ENCODE results near the gene KLC4.

Gene KLC4

DNA sequence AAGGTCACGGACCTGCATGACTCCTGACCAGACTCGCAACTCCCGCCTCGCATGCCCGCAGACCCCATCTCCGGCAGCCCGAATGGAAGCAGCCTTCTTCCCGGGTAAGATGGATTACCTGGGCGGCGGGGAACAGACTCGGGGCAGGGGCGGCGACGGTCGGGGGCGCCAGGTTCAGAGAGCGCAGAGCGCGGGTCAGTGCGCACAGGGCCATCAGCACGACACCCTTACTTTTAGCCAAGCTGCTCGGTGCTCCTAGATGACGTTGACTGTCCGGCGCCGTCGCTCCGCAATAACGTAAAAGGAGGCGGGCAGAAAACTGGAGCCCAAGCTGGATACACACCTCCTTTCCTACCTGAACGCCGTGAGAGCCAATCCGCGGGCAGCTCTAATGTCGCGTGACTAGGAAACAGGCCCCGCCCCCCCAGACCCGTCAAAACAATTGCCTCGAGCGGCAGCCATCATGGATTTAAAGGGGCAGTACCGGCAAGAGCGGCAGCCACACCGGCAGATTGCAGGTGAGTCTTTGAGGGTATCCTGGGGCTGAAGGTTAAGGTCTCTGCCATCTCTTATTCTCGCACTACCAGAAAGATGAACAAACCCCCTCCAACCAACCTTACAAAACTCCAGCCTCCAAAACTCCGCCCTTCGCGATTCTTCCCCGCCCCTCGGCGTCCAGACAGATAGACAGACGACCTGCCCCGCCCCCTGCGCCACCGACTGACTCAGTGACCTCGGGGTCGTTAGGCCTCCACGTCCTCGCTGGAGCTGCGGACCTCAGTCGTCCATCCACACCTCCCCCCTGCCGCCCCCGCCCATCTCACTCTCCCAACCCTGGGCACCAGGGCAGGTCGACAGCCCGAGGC, at the start of gene KLC4, which contains the start of gene MRPL2:
Gene KLC4 (plus strand): TSS at position 464 of the 866 bp plus-strand sequence. CDS start 1,705 bp downstream, outside the sequence.
Gene MRPL2 (minus strand): TSS at position 267 of the 866 bp plus-strand sequence. CDS start 53 bp downstream, at position 214.
- DNase-seq (ENCODE audit: low read depth in 3 of 3, low spot score in 1 of 3), result peak; percentile 88 to 93 (median 90)

DNA sequence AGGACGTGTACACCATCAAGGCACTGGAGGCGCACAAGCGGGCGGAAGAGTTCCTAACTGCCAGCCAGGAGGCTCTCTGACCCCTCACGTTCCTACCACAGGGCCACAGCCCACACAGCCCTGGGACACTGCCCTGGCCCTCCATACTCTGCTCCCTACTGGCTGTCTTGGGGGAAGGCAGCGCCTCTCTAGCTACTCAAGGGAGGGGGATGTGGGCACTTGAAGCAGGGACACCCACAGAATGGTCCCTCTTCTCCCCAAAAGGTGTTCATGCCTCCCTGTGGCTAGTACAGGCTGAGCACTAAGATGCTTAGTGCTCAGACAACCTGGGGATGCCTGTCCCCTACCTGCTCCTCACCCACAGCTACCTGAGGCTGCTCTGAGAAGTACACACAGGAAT, 48.2 kb upstream of the KLC4 start:
- DNase-seq (ENCODE audit: low read depth in 3 of 3, low spot score in 1 of 3), result no peak

DNA sequence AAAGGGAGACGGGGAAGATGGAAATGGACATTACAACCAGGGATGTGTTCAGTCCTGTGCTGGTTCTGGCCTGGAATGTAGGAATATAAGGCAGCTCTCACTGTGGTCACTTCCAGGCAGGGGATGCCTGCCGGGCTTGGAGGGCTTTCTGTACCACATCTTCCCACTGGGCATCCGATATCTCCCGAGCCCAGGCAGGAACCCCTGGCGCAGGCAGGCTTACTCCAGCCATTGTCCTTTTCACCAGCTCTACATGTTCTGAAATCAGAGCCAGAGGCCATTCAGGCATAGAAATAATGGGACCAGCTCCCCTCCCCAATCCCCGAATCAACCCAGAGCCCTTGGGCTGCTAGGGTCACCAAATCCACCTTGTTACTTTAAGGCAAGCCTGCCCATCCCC, 47.1 kb upstream of the KLC4 start:
- no peak for DNase-seq (ENCODE audit: low read depth in 3 of 3, low spot score in 1 of 3)

DNA sequence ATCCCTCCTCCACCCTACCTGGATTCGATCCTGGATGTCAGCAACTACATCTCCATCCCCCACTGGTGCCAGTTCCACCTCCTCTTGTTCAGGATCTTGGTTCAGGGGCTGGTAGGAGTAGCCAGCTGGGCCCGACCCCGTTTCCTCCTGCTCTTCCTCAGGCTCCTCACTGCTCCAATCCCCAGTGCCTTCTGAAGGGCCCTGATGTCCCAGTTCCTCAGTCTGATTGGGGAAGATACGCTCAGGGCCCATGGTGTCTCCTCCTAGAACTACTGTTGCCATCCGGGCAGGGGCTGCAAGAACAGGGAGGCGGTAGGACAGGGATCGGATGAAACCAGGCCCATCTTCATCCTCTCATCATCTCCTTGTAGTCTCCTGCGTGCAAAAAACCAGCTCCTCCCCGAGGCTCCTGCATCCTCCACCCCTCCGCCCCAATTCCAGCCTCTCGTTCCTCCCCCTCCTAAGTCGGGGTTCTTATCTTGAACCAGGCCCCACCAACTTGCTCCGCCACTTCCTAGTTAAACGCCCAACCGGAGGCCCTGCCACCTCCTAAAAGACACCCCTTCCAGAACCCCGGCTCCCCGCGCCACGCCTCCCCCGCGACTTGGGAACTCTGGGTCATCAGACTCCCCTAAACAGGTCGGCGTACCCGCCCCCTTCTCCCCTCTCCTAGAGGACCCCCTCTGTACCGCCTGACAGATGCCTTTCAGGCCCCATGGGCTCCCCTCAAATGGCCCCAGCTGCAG, 46.2 kb upstream of the KLC4 start:
- no peak for DNase-seq (ENCODE audit: low read depth in 3 of 3, low spot score in 1 of 3)

DNA sequence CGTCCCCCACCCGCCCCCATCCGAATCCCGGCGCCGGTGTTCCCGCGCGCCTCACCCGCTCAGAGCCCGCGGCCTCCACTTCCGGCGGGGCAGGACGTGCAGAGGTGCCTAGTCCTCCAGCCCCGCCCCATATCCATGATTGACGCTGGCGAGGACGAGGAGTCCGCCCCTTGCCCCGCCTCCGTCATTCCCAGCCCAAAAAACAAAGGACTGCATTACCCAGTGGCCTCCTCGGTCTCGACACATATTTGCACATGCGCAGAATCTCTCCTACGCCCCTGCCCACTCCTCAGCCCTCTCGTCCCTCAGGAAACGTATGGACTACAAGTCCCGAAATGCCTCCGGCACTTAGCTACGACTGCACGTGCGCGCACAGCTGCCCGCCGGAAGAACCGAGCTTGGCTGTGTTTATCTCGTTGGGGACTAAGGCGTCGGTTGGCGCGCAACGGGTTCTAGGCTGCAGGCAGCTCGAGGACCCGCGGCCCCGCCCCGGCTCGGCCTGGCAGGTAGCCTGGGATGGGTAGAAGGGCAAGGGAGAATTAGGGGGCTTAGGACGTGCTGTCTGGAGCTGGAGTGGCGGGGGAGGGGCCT, 45.5 kb upstream of the KLC4 start, which contains the start of the genes KLHDC3 and MEA1:
Gene KLHDC3 (plus strand): TSS at position 407 of the 591 bp plus-strand sequence. CDS start 2,944 bp downstream, outside the sequence.
Gene MEA1 (minus strand): TSS at position 104 of the 591 bp plus-strand sequence. CDS start 133 bp downstream, outside the sequence.
- DNase-seq (ENCODE audit: low read depth in 3 of 3, low spot score in 1 of 3), result peak; percentile 94 to 98 (median 97)

DNA sequence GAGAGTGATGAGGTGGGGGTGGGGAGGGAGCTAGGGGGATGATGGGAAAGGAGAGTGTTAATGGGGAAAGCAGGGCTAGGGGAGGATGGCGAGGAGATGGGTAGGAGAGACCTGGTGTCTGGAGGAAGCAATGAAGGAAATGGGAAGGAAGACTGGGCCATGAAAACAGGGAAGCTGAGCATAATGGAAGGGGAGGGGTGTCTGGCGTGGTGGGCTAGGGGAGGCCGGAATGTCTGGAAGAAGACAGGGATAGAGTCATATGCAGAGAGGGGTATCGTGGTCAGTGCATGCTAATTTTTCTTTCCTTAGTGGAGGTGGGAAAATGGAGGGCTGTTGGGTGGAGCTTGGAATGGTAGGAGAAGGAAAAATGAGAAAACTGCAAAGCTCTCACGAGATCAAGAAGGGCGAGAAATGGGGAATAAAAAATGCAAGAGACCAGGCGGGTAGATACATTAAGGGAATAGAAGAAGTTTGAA, 45.0 kb upstream of the KLC4 start:
- DNase-seq (ENCODE audit: low read depth in 3 of 3, low spot score in 1 of 3), result no peak

DNA sequence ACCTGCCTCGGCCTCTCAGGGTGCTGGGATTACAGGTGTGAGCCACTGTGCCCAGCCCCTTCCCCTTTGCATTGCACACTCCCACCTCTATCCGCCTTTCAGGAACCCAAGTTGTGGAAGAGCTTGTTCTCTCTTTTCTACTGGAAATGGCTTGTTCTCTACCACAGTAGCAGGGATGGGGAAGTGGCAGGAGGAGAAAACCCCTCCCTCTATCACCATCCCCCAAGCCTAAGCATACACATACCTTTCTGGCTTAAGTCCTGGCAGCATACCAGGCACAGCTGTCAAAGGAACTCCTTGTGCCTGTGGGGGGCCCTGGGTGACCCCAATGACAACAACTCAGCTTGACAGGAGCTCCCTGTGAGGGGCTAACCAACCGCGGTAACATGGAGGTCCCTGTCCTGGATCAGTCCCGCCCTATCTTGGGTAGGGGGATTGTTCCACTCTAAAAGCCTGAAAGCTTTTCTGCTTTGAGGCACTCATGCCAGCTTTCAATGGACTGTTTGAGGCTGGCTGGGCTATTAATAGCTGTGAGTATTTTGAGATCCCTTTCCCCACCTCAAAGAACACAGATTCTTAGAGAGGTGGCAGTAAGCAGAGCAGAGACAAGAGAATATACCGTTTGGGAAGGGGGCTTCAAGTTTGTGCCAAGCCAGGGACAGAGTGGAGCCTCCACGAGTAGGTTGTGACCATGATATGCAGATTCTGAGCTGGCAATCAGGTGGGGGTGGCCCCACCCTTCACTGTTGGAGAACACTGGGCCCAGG, 43.1 kb upstream of the KLC4 start:
- DNase-seq (ENCODE audit: low read depth in 3 of 3, low spot score in 1 of 3), result no peak

DNA sequence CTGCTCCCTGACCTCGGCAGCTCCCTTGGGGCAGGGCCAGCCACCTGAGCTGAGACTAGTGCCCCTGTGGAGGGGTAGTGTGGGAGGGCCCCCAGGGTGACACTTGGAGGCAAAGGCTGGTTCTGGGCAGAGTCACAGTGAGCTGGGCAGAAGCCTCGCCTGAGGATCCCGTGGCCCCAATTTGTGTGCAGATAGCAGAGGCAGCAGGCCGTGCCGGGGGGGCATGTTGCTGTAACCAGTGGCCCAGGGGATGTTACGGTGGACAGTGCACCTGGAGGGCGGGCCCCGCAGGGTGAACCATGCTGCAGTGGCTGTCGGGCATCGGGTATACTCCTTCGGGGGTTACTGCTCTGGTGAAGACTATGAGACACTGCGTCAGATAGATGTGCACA, 42.5 kb upstream of the KLC4 start:
- DNase-seq (ENCODE audit: low read depth in 3 of 3, low spot score in 1 of 3), result no peak

DNA sequence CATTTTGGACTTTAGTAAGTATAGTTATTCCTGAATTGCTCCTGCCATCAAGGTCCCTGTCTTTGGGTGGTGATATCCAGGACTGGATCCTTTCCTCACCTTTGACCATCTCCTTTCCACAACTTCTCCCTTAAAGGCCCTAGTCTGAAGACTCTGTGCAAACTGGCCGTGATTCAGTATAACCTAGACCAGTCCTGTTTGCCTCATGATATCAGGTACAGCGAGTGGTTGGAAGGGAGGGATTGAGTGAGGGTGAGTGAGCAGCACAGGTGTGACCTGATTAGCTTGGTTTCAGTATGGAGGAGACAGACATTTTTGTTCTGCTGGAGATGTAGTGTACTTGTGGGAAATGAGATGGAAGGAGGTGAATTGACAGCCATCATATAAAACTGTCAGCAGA, 40.3 kb upstream of the KLC4 start:
- DNase-seq (ENCODE audit: low read depth in 3 of 3, low spot score in 1 of 3), result no peak

DNA sequence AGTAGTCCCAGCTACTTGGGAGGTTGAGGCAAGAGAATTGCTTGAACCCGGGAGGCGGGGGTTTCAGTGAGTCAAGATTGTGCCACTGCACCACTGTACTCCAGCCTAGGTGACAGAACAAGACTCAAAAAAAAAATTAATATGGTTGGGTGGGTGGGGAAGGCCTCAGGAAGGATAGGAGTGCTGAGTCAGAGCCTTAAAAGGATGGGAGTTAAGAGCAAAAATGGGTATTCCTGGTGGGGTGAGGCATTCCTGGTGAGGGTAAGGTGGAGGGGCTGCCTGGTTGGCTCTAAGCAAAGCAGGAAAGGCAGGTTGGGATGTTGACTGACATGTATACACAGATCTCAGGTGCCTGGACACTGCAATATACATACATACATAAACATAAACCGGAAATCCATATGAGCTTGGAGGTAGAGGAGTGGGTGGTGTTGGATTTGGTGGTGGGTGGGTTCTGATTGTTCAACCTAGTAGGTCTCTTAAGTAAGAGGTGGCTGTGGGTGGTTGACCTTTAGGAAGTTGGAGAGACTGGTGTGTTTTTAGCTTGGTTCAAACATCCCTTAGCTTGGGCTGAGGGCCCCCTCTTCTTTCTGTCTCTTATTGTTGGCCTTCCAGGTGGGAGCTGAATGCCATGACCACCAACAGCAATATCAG, 39.3 kb upstream of the KLC4 start:
- DNase-seq (ENCODE audit: low read depth in 3 of 3, low spot score in 1 of 3), result no peak

DNA sequence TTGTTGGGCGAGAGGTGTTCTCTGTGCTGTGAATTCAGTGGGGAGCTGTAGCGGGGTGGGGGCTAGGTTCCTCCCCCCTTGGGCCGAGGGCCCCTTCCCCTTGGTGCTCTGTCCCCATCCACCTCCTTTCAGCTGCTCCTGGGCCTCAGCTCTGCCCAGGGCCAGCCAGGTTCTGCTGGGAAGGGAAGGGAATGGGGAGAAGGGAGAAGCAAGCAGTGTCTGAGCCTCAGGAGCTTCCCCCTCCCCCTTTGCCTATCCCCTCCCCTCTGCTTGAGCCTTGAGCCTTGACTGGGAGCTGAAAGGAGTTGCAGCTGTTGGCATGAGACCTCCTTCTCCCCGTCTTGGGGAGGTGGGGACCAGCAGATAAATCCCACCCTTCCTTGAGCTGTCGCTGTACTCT, 38.6 kb upstream of the KLC4 start:
- no peak for DNase-seq (ENCODE audit: low read depth in 3 of 3, low spot score in 1 of 3)

DNA sequence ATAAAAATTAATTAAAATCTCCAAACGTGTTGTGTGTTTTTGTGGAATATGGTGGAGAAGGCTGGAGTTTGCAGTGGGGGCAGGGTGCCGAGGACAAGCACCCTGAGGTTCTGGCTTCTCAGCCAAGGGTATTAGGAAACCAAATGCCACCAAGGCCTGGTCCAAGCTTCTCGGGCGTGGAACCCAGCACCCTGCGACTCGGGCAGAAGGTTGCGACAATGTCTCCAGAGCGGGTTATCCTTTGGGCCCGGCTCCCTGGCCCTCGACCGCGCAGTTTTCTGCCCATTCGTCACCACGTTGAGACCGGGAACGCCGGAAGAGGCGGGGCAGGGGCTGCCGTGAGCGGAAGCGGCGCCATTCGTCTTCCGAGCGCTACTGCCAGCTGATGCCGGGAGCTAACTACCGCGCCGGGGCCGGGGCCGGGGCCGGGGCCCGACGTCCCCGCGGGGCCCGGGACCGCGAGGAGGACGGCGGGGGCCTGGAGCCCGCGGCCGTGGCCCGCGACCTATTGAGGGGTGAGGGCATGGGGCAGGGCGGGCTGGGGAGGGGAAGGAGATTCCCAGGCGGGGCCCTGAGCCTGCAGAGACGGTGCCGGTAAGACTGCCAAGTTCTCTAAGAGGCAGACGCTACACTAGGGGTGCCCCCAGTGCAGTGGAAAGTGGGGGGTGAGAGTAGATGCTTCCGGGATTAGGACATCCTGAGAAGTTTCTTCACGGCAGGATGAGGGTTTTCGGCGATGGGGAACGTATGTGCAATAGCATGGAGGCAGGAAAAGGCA, 38.0 kb upstream of the KLC4 start, which contains the start of gene RRP36:
Gene RRP36 (plus strand): TSS at position 354 of the 778 bp plus-strand sequence. CDS start 32 bp downstream, at position 386.
- peak; percentile 25 to 69 (median 28) for DNase-seq (ENCODE audit: low read depth in 3 of 3, low spot score in 1 of 3)

DNA sequence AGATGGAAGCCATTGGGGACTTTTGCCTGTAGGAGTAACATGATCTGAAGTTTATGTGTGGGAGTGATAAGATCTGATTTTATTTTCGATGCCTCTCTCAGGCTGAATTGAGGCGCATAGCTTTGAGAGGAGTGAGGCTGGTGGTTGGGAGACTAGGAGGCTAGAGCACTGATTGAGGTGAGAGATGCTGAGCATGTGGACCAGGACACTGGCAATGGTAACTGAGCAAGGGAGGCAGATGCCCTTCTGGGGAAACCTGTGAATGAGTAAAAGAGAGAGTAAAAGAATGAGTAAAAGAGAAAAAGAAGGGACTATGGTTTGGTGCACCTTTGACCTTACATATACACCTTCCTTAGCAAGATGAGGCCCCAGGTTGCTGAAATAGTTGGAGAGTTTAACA, 35.0 kb upstream of the KLC4 start:
- no peak for DNase-seq (ENCODE audit: low read depth in 3 of 3, low spot score in 1 of 3)

DNA sequence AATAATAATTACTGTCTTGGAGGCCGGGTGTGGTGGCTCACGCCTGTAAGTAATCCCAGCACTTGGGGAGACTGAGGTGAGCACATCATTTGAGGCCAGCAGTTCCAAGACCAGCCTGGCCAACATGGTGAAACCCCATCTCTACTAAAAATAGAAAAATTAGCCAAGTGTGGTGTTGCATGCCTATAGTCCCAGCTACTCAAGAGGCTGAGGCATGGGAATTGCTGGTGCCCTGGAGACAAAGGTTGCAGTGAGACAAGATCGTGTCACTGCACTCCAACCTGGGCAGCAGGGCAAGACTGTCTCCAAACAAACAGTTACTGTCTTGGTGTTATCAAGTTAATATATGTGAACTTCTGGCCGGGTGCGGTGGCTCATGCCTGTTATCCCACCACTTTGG, 33.1 kb upstream of the KLC4 start:
- no peak for DNase-seq (ENCODE audit: low read depth in 3 of 3, low spot score in 1 of 3)

DNA sequence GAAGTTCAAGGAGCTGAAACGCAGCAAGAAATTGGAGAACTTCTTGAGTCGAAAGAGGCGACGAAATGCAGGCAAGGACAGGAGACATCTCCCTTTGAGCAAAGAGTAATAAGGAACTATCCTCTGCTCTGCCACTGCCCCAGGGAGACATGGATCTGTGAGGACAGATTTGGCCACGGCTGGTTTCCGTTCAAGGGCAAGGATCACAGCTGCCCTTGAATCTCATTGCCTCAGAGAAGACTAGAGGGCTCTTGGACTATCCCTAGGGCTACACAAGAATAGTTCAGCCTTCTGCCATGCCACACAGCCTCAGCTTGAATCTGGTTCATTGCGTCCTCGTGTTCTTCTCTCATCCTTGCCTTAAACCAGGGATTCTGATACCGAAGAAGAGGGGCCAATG, 30.3 kb upstream of the KLC4 start:
- no peak for DNase-seq (ENCODE audit: low read depth in 3 of 3, low spot score in 1 of 3)

DNA sequence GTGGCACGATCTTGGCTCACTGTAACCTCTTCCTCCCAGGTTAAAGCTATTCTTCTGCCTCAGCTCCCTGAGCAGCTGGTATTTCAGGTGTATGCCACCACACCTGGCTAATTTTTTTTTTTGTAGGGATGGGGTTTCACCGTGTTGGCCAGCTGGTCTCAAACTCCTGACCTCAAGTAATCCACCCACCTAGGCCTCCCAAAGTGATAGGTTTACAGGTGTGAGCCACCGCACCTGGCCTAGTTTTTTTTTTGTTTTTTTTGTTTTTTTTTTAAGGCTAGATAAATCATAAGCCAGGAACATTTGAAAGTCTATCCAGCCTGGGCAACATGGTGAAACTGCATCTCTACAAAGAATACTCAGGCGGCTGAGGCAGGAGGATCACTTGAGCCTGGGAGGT, 27.1 kb upstream of the KLC4 start:
- DNase-seq (ENCODE audit: low read depth in 3 of 3, low spot score in 1 of 3), result no peak

DNA sequence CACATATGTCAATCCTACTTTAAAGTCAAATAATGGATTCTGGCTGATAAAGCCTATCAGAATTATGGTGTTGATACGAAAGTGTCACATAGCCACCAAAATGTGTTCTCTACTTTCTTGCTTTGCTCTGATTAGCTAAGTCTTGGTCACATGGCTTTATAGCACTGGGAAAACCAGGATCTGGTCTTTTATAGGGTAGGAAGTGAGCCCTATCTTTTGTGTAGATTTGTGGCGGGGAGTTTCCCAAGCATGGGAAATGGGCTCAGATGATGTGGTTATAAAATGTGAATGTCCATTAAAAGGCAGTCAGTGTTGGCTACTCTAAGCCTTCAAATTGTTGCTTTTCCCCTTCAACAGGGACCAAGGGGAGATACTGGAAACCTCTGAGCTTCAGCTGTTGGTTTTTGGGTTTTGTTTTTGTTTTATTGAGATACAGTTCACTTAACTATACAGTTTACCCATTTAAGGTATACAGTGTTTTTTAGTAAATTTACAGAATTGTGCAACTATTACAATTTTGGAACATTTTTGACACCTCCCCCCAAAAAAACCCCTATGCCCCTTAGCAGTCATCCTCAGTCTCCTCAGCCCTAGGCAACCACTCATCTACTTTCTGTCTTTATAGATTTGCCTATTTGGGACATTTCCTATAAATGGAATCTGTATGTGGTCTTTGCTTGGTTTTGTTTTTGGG, 25.8 kb upstream of the KLC4 start:
- DNase-seq (ENCODE audit: low read depth in 3 of 3, low spot score in 1 of 3), result no peak

DNA sequence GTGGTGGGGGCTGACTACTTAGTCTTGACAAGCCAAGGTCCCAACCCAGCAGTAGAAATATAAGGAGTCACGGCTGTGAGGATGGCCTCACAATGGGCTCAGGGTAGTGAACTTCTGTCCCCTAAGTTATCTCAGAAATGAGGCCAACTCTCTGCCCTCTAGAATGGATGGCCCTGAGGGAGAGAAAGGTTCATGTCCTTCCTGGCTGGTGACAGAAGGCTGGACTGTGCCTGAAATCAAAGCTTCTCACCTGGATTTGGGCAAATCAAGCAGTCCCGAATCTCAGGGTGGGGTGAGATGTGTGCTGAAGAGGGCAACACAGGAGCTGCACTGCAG, 25.3 kb upstream of the KLC4 start:
- DNase-seq (ENCODE audit: low read depth in 3 of 3, low spot score in 1 of 3), result no peak
